ENCODE data around the gene TUBA1C. TPM values are rescaled to one million over a fixed set of nuclear protein-coding genes. Genes with fewer than 3 reads are reported as not detected.
A peak's percentile ranks its signal among the peaks of the same experiment; 100 is the strongest.

Gene TUBA1C
- total and polyA plus RNA-seq, 9 of the 15 experiments (the other 6 are each of a cell fraction or from before 2014, with no cell fraction given) = 755 to 3,012 (median 914) TPM

DNA sequence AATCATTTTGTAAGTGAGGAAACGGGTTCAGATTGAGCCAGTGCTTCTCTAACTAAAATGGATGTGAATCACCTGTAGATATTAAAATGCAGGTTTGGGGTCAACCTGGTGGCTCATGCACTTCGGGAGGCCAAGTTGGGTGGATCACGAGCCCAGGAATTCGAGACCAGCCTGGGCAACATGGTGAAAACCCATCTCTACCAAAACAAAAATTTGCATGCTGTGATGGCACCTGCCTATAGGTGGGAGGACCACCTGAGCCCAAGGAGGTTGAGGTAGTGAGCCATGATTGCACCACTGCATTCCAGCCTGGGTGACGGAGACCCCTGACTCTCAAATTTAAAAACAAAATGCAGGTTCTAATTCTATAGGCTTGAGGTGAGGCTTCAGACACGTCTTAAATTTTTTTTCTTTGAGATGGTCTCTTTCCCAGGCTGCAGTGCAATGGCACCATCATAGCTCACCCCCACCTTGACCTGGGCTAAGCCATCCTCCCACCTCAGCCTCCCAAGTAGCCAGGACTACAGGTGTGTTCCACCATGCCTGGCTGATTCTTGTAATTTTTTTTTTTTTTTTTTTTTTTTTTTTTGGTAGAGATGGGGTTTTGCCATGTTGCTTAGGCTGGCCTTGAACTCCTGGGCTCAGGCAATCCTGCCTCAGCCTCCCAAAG is 9.0 kb downstream of the TUBA1C start (continued):
- TF ChIP-seq, protein P1, sequence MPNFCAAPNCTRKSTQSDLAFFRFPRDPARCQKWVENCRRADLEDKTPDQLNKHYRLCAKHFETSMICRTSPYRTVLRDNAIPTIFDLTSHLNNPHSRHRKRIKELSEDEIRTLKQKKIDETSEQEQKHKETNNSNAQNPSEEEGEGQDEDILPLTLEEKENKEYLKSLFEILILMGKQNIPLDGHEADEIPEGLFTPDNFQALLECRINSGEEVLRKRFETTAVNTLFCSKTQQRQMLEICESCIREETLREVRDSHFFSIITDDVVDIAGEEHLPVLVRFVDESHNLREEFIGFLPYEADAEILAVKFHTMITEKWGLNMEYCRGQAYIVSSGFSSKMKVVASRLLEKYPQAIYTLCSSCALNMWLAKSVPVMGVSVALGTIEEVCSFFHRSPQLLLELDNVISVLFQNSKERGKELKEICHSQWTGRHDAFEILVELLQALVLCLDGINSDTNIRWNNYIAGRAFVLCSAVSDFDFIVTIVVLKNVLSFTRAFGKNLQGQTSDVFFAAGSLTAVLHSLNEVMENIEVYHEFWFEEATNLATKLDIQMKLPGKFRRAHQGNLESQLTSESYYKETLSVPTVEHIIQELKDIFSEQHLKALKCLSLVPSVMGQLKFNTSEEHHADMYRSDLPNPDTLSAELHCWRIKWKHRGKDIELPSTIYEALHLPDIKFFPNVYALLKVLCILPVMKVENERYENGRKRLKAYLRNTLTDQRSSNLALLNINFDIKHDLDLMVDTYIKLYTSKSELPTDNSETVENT (CRISPR knock-in tag; IDR thresholded peaks at IDR 0.05) = no peak
- TF ChIP-seq ZKSCAN1 (IDR thresholded peaks at IDR 0.05; ENCODE audit: low read depth, low read length) = no peak
- TF ChIP-seq FOXK2 (conservative IDR thresholded peaks at IDR 0.05 in 1 of 2, IDR thresholded peaks at IDR 0.05 in 1 of 2; ENCODE audit: low read depth in 2 of 2) = no peak
- TF ChIP-seq, protein P2, sequence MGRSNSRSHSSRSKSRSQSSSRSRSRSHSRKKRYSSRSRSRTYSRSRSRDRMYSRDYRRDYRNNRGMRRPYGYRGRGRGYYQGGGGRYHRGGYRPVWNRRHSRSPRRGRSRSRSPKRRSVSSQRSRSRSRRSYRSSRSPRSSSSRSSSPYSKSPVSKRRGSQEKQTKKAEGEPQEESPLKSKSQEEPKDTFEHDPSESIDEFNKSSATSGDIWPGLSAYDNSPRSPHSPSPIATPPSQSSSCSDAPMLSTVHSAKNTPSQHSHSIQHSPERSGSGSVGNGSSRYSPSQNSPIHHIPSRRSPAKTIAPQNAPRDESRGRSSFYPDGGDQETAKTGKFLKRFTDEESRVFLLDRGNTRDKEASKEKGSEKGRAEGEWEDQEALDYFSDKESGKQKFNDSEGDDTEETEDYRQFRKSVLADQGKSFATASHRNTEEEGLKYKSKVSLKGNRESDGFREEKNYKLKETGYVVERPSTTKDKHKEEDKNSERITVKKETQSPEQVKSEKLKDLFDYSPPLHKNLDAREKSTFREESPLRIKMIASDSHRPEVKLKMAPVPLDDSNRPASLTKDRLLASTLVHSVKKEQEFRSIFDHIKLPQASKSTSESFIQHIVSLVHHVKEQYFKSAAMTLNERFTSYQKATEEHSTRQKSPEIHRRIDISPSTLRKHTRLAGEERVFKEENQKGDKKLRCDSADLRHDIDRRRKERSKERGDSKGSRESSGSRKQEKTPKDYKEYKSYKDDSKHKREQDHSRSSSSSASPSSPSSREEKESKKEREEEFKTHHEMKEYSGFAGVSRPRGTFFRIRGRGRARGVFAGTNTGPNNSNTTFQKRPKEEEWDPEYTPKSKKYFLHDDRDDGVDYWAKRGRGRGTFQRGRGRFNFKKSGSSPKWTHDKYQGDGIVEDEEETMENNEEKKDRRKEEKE (IDR thresholded peaks at IDR 0.05; ENCODE audit: borderline replicate concordance in 1 of 2, control insufficient read depth in 1 of 2, low read depth in 2 of 2, low read length in 1 of 2) = peak in 1 of 2 experiments; percentile 12; a peak in 1 of 4 replicates
- TF ChIP-seq SUPT5H (IDR thresholded peaks at IDR 0.05) = peak; percentile 76
- TF ChIP-seq ZNF695 (CRISPR knock-in tag; IDR thresholded peaks at IDR 0.05) = no peak
- no peak for TF ChIP-seq WHSC1 (IDR thresholded peaks at IDR 0.05; ENCODE audit: low read length)
- TF ChIP-seq TRIM24 (IDR thresholded peaks at IDR 0.05) = 0 out of 4 replicates have a peak, but pooled peaks of 1 of the 2 experiments have one; percentile 5
- TF ChIP-seq ZNF717 (CRISPR knock-in tag; IDR thresholded peaks at IDR 0.05) = 0 out of 2 replicates have a peak, but pooled peaks have one; percentile 54
- TF ChIP-seq POLR2A (conservative IDR thresholded peaks at IDR 0.05) = peak; percentile 79
- TF ChIP-seq CREBBP (IDR thresholded peaks at IDR 0.05; ENCODE audit: low read depth, low read length) = no peak
- TF ChIP-seq, protein P3, sequence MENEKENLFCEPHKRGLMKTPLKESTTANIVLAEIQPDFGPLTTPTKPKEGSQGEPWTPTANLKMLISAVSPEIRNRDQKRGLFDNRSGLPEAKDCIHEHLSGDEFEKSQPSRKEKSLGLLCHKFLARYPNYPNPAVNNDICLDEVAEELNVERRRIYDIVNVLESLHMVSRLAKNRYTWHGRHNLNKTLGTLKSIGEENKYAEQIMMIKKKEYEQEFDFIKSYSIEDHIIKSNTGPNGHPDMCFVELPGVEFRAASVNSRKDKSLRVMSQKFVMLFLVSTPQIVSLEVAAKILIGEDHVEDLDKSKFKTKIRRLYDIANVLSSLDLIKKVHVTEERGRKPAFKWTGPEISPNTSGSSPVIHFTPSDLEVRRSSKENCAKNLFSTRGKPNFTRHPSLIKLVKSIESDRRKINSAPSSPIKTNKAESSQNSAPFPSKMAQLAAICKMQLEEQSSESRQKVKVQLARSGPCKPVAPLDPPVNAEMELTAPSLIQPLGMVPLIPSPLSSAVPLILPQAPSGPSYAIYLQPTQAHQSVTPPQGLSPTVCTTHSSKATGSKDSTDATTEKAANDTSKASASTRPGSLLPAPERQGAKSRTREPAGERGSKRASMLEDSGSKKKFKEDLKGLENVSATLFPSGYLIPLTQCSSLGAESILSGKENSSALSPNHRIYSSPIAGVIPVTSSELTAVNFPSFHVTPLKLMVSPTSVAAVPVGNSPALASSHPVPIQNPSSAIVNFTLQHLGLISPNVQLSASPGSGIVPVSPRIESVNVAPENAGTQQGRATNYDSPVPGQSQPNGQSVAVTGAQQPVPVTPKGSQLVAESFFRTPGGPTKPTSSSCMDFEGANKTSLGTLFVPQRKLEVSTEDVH (IDR thresholded peaks at IDR 0.05; ENCODE audit: low read depth, partially characterized antibody) = peak; percentile 40
- TF ChIP-seq ZNF444 (CRISPR knock-in tag; IDR thresholded peaks at IDR 0.05) = peak; percentile 53; the same call in 1 of the 2 replicates
- no peak for TF ChIP-seq STAT5B (CRISPR knock-in tag; IDR thresholded peaks at IDR 0.05)
- no peak for TF ChIP-seq ZNF75A (CRISPR knock-in tag; IDR thresholded peaks at IDR 0.05)
- no peak for TF ChIP-seq ESRRB (CRISPR knock-in tag; IDR thresholded peaks at IDR 0.05; ENCODE audit: borderline replicate concordance)
- TF ChIP-seq KDM5B (IDR thresholded peaks at IDR 0.05; ENCODE audit: insufficient replicate concordance, low read depth, low read length) = no peak
- TF ChIP-seq RBM22 (IDR thresholded peaks at IDR 0.05; ENCODE audit: low read depth, low read length, poor library complexity, severe bottlenecking) = peak; percentile 93
- TF ChIP-seq YY1 (IDR thresholded peaks at IDR 0.05; ENCODE audit: borderline replicate concordance in 1 of 3, control insufficient read depth in 1 of 3, extremely low read depth in 1 of 3, insufficient read depth in 3 of 3, insufficient read length in 1 of 3, insufficient replicate concordance in 2 of 3, low read depth in 1 of 3, low read length in 2 of 3) = peak in 1 of 3 experiments; percentile 9
- peak; percentile 67 for TF ChIP-seq POLR2G (IDR thresholded peaks at IDR 0.05; ENCODE audit: low read depth, low read length)

All from K562 (cell line).